ENCODE results near the gene DEFB121.
"Not testable (repeated sequence)": the region's sequence is repeated elsewhere in the genome, so short reads cannot be mapped to it uniquely, and the experiment has no call there.

Gene DEFB121, protein sequence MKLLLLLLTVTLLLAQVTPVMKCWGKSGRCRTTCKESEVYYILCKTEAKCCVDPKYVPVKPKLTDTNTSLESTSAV

DNA sequence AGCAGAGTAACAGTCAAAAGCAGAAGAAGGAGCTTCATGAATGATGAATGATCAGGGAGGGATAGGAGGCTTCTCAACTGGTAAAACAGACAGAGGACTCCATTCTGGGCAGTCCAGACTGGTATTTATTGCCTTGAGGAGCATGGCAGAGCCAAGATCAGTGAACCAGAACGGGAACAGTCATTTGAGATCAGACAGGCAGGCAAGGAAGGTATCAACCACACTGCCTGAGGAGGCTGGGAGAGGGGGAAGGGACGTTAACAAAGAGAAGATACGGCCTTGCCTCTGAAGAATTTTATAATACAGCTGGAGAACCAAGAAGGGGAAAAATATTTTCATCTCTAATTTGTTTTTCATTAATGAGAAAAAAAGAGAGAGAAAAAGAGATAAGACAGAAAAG is at the start of gene DEFB121:
DEFB121 (minus strand) TSS at position 101 of the 400 bp plus-strand sequence; CDS start at position 38, 63 bp downstream.
- no peak for DNase-seq

DNA sequence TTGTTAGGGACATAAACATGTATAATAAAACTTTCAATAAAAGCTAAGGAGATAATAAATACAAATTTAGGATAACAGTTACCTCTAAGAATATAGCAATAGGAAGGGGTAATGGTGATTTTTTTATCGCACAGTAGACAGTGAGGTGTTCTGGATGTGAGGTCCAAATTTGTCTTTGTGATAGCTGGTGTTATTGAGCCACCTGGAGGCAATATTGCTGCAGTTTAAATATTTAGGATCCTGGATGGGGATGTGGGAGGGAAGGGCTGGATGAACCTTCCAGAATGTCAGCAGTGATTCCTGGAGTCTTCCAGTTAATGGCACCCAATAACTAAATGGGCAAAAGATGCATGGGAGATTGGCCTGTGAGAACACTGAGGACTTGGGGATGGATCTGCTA is 48.3 kb upstream of the DEFB121 start:
- DNase-seq, result no peak

DNA sequence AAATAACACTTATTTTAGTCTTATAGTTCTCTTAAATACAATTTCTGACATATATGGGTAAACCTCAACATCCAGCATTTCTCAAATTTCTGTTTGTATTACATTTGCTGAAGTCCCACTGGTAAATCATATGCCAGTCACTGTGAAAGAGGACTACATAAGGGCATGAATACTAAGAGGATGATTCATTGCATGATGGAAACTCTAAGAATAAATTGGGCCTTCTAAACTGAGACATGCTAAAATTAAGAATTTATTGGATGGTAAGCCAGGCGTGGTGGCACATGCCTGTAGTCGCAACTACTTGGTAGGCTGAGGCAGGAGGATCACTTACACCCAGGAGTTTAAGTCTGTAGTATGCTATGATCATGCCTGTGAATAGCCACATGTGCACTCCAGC is 46.6 kb upstream of the DEFB121 start:
- no peak for DNase-seq

DNA sequence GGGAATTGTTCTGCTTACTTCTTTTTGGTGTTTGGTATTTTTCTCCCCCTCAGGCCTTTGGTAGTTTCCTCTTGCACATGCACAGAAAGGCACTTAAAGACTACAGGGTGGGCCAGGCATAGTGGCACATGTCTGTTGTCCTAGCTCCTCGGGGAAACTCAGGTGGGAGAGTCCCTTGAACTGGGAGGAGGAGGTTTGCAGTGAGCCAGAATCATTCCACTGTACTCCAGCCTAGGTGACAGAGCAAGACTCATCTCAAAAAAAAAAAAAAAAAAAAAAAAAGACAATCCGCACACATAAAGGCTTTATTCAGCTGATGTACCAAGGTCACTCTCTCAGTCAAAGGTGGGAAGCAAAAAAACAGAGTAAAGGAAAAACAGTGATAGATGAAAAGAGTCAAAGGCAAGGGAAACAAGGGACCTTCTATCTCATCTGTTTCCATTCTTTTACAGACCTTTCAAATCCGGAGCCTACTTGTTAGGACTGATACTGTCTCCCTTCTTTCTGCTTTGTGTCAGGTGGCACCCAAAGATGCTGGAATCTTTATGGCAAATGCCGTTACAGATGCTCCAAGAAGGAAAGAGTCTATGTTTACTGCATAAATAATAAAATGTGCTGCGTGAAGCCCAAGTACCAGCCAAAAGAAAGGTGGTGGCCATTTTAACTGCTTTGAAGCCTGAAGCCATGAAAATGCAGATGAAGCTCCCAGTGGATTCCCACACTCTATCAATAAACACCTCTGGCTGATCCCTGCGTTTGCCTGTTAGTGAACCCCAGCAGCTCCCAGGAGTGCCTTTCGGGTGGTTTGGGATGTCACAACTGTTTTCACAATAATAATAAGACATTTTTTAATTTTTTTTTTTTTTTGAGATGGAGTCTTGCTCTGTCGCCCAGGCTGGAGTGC is 43.7 kb upstream of the DEFB121 start:
- DNase-seq, result no peak

DNA sequence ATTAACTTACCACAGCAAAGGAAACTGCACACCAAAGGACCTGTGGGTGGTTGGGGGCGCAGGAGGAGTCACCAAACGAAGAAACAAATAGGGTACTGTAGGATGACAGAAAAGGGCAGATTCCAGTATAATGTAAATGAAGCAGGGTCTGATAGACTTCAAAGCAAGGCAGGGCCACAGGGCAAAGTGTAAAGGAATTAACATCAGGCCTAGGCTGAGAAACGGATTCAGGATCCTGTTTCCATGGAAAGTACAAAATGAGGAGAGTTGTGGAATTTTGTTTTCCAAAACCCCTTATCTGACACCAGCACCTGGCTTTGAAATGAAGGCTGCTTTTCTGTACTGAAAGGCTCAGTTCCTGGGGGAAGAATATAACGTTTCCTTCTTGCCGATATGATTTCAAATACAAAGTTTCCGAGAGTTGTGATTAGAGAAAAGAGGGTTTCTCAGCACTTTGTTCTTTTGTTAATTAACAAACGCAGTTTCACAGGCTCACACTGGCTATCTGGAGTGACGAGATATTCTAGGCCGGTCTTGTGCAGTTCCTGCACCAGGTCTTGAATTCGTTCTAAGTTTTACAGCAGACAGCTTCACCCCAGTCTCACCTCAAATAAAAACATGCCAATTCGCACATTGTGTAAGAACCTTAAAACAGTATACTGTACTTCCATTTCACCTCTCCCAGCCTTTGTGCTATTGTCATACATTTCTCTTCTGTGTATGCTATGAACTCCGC is 40.2 kb upstream of the DEFB121 start:
- DNase-seq, result no peak

DNA sequence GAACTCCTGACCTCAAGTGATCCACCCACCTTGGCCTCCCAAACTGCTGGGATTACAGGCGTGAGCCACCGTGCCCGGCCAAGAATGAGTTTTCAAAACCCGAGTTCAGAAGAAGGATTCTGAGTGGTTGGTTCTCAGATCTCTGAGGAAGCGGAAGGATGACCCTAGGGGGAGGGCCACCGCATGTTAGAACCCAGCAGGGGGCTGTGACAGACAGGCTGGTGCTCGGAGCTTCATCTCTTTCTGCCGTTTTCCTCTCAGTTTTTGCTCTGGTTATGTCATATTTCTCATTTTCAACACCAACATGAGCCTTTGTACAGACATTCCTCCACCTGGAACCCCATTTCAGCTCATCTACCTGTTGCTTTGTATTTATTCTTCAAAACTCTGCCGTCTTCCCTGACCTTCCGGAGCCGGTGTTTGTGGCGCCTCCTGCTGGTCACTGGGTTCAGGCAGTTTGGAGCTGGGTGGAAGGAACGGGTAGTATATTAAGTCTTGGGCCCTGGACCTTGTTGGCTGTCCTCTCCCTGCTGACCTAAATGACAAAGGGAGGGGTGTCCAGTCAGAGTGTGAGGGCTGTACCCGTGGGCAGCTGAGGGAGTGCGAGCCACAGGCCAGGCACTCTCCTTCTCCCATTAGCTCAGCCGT is 34.1 kb upstream of the DEFB121 start, which contains the start of gene DEFB123:
DEFB123 (plus strand) TSS at position 621 of the 648 bp plus-strand sequence. CDS start 67 bp downstream, outside the sequence.
- no peak for DNase-seq

DNA sequence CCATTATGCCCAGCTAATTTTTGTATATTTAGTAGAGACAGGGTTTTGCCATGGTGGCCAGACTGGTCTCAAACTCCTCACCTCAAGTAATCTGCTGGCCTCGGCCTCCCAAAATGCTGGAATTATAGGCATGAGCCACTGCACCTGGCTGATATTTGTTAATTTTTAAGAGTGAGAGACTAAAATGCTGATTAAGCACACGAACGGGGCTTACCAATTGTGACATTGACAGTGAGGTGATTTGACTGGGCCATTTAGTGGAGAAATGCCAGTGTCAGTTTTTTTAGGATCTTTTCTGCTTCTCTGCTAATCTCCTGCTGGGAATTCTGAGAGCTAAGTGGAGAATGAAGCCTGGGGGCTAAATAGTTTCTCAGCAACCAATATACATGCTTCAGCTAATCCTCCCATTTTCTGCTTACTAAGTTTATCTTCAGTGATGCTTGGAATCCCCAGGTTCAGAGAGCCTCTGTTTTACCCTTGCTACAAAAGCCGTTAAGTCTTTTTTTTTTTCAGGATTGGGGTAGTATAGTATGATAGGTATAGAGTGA is 24.6 kb upstream of the DEFB121 start:
- DNase-seq, result no peak

DNA sequence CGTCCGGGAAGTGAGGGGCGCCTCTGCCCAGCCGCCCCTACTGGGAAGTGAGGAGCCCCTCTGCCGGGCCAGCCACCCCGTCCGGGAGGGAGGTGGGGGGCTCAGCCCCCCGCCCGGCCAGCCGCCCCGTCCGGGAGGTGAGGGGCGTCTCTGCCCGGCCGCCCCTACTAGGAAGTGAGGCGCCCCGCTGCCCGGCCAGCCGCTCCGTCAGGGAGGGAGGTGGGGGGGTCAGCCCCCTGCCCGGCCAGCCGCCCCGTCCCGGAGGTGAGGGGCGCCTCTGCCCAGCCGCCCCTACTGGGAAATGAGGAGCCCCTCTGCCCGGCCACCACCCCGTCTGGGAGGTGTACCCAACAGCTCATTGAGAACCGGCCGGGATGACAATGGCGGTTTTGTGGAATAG is 21.6 kb upstream of the DEFB121 start:
- DNase-seq, result not testable (repeated sequence)

DNA sequence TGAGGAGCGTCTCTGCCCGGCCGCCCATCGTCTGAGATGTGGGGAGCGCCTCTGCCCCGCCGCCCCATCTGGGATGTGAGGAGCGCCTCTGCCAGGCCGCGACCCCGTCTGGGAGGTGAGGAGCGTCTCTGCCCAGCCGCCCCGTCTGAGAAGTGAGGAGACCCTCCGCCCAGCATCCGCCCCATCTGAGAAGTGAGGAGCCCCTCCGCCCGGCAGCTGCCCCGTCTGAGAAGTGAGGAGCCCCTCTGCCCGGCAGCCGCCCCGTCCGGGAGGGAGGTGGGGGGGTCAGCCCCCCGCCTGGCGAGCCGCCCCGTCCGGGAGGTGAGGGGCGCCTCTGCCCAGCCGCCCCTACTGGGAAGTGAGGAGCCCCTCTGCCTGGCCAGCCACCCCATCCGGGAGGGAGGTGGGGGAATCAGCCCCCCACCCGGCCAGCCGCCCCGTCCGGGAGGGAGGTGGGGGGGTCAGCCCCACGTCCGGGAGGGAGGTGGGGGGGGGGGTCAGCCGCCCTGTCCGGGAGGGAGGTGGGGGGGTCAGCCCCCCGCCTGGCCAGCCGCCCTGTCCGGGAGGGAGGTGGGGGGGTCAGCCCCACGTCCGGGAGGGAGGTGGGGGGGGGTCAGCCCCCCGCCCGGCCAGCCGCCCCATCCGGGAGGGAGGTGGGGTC is 21.0 kb upstream of the DEFB121 start:
- DNase-seq, result not testable (repeated sequence)

DNA sequence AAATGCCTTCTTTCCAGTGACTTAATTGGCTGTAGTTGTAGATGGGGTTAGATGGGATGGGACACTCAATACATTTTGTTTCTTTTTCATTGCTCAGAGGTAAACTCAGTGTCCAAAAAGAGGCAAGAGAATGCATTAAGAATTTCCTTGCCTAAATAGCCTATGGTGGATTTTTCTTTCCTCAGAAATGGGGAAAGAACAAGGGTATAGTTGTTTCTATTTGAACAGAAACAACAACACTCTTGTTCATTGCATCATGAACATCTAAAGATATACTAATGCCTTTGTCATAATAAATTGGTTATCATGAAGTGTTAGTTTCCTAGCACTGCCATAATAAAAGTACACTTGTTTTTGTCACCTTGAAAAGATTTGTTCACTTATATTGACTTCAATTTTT is 19.8 kb upstream of the DEFB121 start:
- DNase-seq, result no peak

DNA sequence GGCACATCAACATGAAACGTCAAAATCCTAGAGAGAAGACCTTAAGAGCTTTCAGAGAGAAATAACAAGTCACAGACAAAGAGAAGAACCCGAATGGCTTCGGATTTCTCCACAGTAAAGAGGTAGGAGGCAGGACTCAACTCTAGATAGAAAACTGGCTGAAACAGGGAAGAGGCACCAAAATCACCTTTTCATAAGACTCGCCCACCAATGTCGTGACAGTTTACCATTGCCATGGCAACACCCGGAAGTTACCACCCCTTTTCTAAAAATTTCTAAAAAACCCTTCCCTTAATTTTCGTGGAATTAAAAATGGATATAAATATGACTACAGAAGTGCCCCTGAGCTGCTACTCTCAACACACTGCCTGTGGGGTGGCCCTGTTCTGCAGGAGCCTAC is 12.3 kb upstream of the DEFB121 start:
- no peak for DNase-seq

DNA sequence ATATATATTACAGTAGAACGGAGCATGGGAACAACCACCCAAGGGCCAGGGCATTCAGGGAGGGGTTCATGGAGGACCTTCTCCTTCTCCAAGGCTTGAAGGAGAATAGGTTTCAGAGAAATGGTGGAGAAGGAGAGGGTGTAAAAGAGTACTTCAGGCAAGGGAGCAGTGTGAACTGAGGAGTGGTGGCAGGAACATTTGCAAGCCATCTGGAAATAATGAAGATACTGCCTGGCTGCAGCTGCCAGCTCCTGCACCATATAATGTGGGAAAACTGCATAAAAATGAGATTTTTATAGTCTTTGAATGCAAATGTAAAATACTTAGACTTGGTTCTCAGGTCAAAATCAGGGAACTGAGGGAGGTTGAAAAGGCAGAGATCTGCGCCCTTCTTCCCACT is 9.6 kb upstream of the DEFB121 start:
- no peak for DNase-seq

DNA sequence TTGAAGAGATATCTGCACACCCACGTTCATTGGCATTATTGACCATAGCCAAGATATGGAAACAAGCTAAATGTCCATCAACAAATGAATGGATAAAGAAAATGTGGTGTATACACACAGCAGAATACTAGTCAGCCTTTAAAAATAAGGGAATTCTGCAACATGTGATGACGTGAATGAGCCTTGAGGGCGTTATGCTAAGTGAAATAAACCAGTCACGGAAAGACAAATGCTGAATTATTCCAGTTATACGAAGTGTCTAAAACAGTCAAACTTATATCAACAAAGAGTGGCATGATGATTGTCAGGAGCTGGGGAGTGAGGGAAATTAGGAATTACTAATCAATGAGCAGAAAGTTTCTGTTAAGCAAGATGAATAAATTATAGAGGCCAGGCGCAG is 8.4 kb upstream of the DEFB121 start:
- no peak for DNase-seq

DNA sequence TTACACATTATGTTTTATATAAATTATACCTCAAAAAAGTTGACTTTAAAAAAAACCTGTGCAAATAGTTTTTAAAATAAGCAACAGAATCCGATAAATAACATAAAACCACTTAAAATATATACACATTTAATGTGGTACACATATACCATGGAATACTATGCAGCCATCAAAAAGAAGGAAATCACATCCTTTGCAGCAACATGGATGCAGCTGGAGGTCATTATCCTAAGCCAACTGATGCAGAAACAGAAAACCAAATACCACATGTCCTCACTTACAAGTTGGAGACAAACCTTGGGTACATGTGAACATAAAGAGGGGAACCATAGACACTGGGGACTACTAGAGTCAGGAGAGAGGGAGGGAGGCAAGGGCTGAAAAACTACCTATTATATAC is 4.0 kb upstream of the DEFB121 start:
- DNase-seq, result no peak

DNA sequence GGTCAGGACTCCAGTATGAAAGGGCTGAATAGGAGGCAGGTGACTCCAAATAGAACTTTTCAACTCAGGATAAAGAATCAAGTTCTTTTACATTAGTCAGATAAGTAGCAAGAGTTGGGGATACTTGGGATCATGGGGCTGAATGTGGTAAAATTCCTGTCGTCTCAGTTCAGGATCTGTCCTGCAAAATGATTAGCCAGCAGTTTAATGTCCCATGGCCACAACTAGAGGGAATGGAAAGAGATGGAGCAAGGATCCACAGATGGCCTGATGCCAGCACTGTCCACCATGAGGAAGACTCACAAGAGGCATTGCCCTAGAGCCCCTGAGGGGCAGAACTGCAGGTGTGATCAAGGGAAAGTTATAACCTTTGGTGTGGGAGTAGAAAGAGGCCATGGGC is 2.1 kb downstream of the DEFB121 start:
- no peak for DNase-seq

DNA sequence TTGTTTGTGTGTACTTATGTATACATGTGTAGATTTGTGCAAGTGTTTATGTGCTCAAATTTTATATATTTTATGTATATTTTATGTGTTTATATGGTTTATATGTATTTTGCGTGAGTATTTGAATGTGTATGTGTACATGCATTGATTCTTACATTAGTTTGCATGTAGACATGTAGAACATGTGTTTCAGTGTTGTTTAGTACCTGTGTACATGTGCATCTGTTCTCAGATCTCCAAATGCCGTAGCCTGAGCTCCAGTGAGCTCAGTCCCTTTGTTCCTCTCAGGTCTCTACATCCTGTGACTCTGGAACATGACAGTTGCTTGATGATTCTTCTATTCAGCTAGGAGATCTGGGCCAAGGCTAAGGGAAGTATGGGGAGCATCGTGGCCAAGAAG is 11.1 kb downstream of the DEFB121 start:
- DNase-seq, result no peak

DNA sequence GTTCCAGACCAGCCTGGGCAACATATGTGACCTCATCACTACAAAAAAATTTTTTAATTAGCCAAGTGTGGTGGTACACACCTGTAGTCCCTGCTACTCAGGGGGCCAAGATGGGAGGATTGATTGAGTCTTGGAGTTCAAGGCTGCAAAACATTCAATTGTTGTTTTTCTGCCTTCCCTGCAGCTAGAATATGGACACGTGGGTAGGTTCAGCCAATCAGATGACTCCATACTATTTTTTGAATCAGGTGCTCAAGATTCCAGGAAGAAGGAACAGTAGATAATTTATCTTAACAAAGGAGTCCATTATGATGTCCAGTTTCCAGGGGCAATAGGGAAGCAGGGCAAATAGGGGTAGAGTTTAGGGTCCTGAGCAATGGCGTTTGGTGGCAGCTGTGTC is 13.2 kb downstream of the DEFB121 start:
- DNase-seq, result no peak

DNA sequence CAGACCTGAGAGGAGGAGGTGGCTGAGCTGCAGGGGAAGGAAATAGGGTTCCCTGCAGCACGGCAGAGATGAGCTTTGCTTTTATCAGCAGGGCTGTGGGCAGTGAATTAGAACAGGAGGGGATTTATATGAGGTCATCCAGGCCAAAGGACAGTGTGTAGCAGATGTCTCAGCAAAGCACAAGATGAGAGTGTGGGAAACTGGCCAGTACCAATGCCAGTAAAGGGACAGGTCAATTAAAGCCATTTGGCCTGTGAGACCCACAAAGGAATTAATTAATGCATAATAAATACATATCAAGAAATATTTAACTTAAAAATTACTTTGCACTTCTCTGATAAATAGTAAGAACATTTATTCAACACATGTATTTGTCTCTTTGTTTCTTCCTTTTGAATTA is 15.5 kb downstream of the DEFB121 start, which contains the start of gene DEFB119:
DEFB119 (minus strand) TSS at position 101 of the 400 bp plus-strand sequence. CDS start 107 bp downstream, outside the sequence.
- no peak for DNase-seq

DNA sequence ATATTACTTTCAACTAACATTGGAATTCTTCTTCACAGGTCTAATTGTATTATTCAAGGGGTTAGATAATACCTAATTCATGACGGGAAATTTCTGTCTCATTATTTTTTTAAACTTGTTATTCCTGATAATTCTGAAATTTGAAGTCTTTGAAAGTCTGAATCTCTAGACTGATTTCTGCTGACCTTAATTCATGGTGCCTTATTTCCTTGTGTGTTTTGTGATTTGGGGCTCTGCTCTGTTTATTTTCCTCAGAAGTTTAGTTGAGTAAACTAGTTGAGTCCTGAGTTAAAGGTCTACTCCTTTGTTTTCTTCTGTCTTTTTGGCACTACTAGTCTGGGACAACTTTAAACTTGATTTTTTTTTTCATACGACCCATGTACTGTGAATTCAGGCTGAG is 31.7 kb downstream of the DEFB121 start:
- DNase-seq, result no peak

DNA sequence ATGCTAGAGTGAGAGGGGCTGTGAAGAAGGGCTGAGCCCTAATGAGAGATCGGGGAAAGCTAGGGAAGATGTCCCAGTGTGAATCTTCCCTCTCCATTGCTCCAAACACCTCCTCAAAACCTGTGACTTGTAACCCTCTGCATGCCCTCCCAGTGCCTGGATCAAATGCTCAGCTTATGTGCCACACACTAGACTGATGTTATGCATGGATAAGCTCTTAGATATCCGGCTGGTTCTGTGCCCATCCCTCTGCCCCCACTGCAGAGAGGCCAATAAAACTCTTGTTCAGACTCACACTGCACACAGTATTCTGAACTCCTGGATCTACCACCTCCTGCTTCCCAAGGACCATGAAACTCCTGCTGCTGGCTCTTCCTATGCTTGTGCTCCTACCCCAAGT is 37.7 kb downstream of the DEFB121 start, which contains the start of gene DEFB118:
DEFB118 (plus strand) TSS at position 301 of the 400 bp plus-strand sequence; CDS start at position 351, 50 bp downstream.
- no peak for DNase-seq

DNA sequence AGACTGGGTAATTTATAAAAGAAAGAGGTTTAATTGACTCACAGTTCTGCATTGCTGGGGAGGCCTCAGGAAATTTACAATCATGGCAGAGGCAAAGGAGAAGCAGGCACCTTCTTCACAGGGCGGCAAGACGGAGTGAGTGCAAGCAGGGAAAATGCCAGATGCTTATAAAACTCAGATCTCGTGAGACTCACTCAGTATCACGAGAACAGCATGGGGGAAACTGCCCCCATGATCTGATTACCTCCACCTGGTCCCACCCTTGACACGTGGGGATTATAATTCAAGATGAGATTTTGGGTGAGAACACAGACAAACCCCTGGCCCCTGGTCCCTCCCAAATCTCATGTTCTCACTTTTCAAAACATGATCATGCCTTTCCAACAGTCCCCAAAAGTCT is 41.7 kb downstream of the DEFB121 start:
- not testable (repeated sequence) for DNase-seq

DNA sequence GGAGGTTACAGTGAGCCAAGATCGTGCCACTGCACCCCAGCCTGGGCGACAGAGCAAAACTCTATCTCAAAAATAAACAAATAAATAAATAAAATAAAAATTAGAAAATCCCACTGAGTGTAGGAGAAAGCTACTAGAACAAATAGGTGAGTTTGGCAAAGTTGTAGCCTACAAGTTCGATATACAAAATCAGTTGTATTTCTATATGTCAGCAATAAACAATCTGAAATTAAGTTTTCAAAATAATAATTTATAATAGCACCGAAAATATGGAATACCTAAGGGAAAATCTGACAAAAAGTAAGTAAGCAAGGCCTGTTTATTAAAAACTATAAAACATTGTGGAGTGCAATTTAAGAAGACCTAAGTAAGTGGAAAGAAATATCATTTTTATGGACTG is 42.7 kb downstream of the DEFB121 start:
- DNase-seq, result no peak

Measured in CD4-positive, alpha-beta T cell treated with Interleukin-6 for 4 hours (primary cell).